Neuronal stem cell (in vitro differentiated cells): ENCODE results near the gene S100PBP. TPM values are rescaled to one million over a fixed set of nuclear protein-coding genes. Genes with fewer than 3 reads are reported as not detected.

ENCODE experiments used
- DNase-seq: peaks from one replicate; pipeline ENCODE4 v3.0.0-alpha.2; 2013; ENCODE audit warnings: low spot score
- H2AFZ ChIP-seq: one replicate; pipeline ENCODE4 v1.6.1; 2013; ENCODE audit warnings: mild to moderate bottlenecking, low read length, inconsistent platforms
- H2AK5ac ChIP-seq: 2 replicates; pipeline ENCODE4 v1.6.1; 2013; ENCODE audit warnings: low read depth, mild to moderate bottlenecking, inconsistent platforms, low read length, moderate library complexity, mixed read lengths
- H2BK120ac ChIP-seq: 2 replicates; pipeline ENCODE4 v1.6.1; 2013; ENCODE audit warnings: low read depth, mild to moderate bottlenecking, inconsistent platforms, low read length, moderate library complexity, mixed read lengths
- H2BK12ac ChIP-seq: one replicate; pipeline ENCODE4 v1.6.1; 2013; ENCODE audit warnings: low read length, inconsistent platforms
- H2BK15ac ChIP-seq: 2 replicates; pipeline ENCODE4 v1.6.1; 2013; ENCODE audit warnings: mild to moderate bottlenecking, low read length, inconsistent platforms, mixed read lengths
- H2BK5ac ChIP-seq: one replicate; pipeline ENCODE4 v1.6.1; 2013; ENCODE audit warnings: inconsistent platforms, mild to moderate bottlenecking, low read length, moderate library complexity
- H3K14ac ChIP-seq: one replicate; pipeline ENCODE4 v1.6.1; 2013; ENCODE audit warnings: low read length, inconsistent platforms
- H3K18ac ChIP-seq: 2 replicates; pipeline ENCODE4 v1.6.1; 2013; ENCODE audit warnings: low read length, inconsistent platforms
- H3K23ac ChIP-seq: 2 replicates; pipeline ENCODE4 v1.6.1; 2013; ENCODE audit warnings: low read depth, mild to moderate bottlenecking, mixed read lengths, low read length, inconsistent platforms; ENCODE audit not compliant: poor library complexity
- H3K27ac ChIP-seq: replicated peaks from 3 replicates; pipeline ENCODE4 v1.5.1; 2013; ENCODE audit warnings: low read length, inconsistent platforms
- H3K27me3 ChIP-seq, 3 experiments: 2 replicates each; pipeline ENCODE4 v1.6.1; 2013; ENCODE audit warnings: low read length in 3 of 3, mild to moderate bottlenecking in 2 of 3, inconsistent platforms in 1 of 3, low read depth in 1 of 3, mixed read lengths in 1 of 3, moderate library complexity in 1 of 3; ENCODE audit not compliant: control insufficient read depth in 3 of 3, insufficient read depth in 3 of 3
- H3K36me3 ChIP-seq, 2 donors: replicated peaks in 1 of 2; 2 replicates each; pipeline ENCODE4 v1.6.1; 2013; ENCODE audit warnings: low read length in 2 of 2; ENCODE audit not compliant: control insufficient read depth in 2 of 2, insufficient read depth in 2 of 2
- H3K4ac ChIP-seq: 2 replicates; pipeline ENCODE4 v1.6.1; 2013; ENCODE audit warnings: inconsistent platforms, mild to moderate bottlenecking, low read length, moderate library complexity
- H3K4me1 ChIP-seq, 2 donors: 1 replicate in 1 of 2; 2 replicates in 1 of 2; pipeline ENCODE4 v1.6.1; 2013; ENCODE audit warnings: low read length in 2 of 2, low read depth in 1 of 2; ENCODE audit not compliant: control insufficient read depth in 2 of 2, insufficient read depth in 1 of 2
- H3K4me2 ChIP-seq: one replicate; pipeline ENCODE4 v1.6.1; 2013; ENCODE audit warnings: mild to moderate bottlenecking, low read length, inconsistent platforms; ENCODE audit not compliant: insufficient read depth, poor library complexity, severe bottlenecking
- H3K4me3 ChIP-seq, 2 donors: 2 replicates each; pipeline ENCODE4 v1.5.1; 2013; ENCODE audit warnings: low read length in 2 of 2, mild to moderate bottlenecking in 2 of 2, inconsistent platforms in 1 of 2, moderate library complexity in 1 of 2
- H3K79me1 ChIP-seq: one replicate; pipeline ENCODE4 v1.6.1; 2013; ENCODE audit warnings: low read depth, mild to moderate bottlenecking, inconsistent platforms, low read length, moderate library complexity
- H3K9ac ChIP-seq: one replicate; pipeline ENCODE4 v1.6.1; 2013; ENCODE audit warnings: mild to moderate bottlenecking, low read depth, low read length, inconsistent platforms; ENCODE audit not compliant: poor library complexity
- H3K9me3 ChIP-seq, 2 donors: replicated peaks in 1 of 2; 2 replicates each; pipeline versions ENCODE3 to v1.6.1; 2013; ENCODE audit warnings: low read length in 2 of 2, mild to moderate bottlenecking in 2 of 2, inconsistent platforms in 1 of 2, low read depth in 1 of 2, mixed read lengths in 1 of 2, moderate library complexity in 1 of 2; ENCODE audit not compliant: control insufficient read depth in 2 of 2, insufficient read depth in 1 of 2
- H4K8ac ChIP-seq: one replicate; pipeline ENCODE4 v1.6.1; 2013; ENCODE audit warnings: low read depth, mild to moderate bottlenecking, inconsistent platforms, low read length, moderate library complexity
- H4K91ac ChIP-seq: one replicate; pipeline ENCODE4 v1.6.1; 2013; ENCODE audit warnings: low read length, low read depth, mild to moderate bottlenecking, inconsistent platforms; ENCODE audit not compliant: poor library complexity
- WGBS, 2 donors: extraction: QIAGEN DNeasy Blood & Tissue Kit; methylation state at CpG; one replicate each; pipeline ENCODE4 v1.1.7; 2013; ENCODE audit warnings: missing lambda C conversion rate in 2 of 2, mixed read lengths in 1 of 2; ENCODE audit not compliant: insufficient read length in 2 of 2, insufficient replicate concordance in 1 of 2; ENCODE audit errors: extremely low coverage in 2 of 2; 5-methylcytosine and 5-hydroxymethylcytosine counted together
- polyA plus RNA-seq, 2 experiments: library from polyadenylated mRNA; stranded (reverse); fragments of 200-250 nt; gene quantifications; one replicate each; pipeline ENCODE4 v1.2.3, GENCODE V29; 2013

Gene S100PBP
- 23.3 TPM for polyA plus RNA-seq (2013, experiment 1 of 2)
- polyA plus RNA-seq (2013, experiment 2 of 2): 25.6 TPM

- Histone ChIP-seq H4K91ac (peak within 1 kb of the TSS; percentile 97), H3K4ac (peak within 1 kb of the TSS; percentile 89), H3K36me3 (peaks cover 3 to 36% of the 10 kb centered on the region in 2 donors), H3K18ac (peak within 1 kb of the TSS; percentile 100), H3K9me3 (no peaks in the 10 kb centered on the region), H2AK5ac (peak within 1 kb of the TSS; percentile 92), H3K14ac (peak within 1 kb of the TSS; percentile 100), H2BK15ac (peak within 1 kb of the TSS; percentile 100), H3K4me1 (peaks cover 4 to 5% of the 10 kb centered on the region in 2 donors), H2AFZ (peak within 1 kb of the TSS; percentile 96), H3K27ac (peak within 1 kb of the TSS; percentile 100), H3K4me2 (peak within 1 kb of the TSS; percentile 77), H3K4me3 (peak within 1 kb of the TSS; percentile 95), H3K27me3 (no peaks in the 10 kb centered on the region), H2BK120ac (peak within 1 kb of the TSS; percentile 98), H3K23ac (peak within 1 kb of the TSS; percentile 99), H3K9ac (peak within 1 kb of the TSS; percentile 100), H2BK12ac (no peak within 1 kb of the TSS), H3K79me1 (peaks cover 4% of the 10 kb centered on the region), H2BK5ac (peak within 1 kb of the TSS; percentile 100), H4K8ac (peak within 1 kb of the TSS; percentile 99)
- peak; percentile 98 for DNase-seq
- WGBS, 2 donors: no CpG with 5 or more reads among the region's 55 CpGs
These were observed at the start of gene S100PBP, which contains the start of gene YARS1 for GRCh38 chr1:32817159-32817814. Gene S100PBP (plus strand): TSS chr1:32817653. CDS start chr1:32826100, 8,447 bp downstream. Gene YARS1 (minus strand): TSS chr1:32817358. CDS start chr1:32817244, 114 bp downstream.

- no peak for DNase-seq
- Histone ChIP-seq H2BK120ac (no peak overlapping the region), H3K79me1 (peaks cover 4% of the 10 kb centered on the region), H3K23ac (no peak overlapping the region), H3K14ac (no peak overlapping the region), H2BK15ac (no peak overlapping the region), H2AK5ac (no peak overlapping the region), H4K8ac (no peak overlapping the region), H3K9ac (no peak overlapping the region), H3K4ac (no peak overlapping the region), H3K27ac (no peak overlapping the region), H4K91ac (no peak overlapping the region), H3K4me3 (no peak overlapping the region), H3K4me2 (no peak overlapping the region), H2BK5ac (no peak overlapping the region), H2AFZ (no peak overlapping the region), H3K18ac (no peak overlapping the region), H3K27me3 (peaks cover 0 to 3% (median 0%) of the 10 kb centered on the region in 3 experiments), H3K9me3 (no peaks in the 10 kb centered on the region), H3K4me1 (peaks cover 14 to 24% of the 10 kb centered on the region in 2 donors), H3K36me3 (peaks cover 15 to 47% of the 10 kb centered on the region in 2 donors), H2BK12ac (no peak overlapping the region)
- WGBS, 2 donors: no CpG with 5 or more reads among the region's 16 CpGs
These were observed 49.2 kb upstream of the S100PBP start for GRCh38 chr1:32768110-32768850.

GRCh38 chr1:32769524-32770220 lies 47.8 kb upstream of the S100PBP start:
- DNase-seq: no peak
- Histone ChIP-seq H3K4me3 (no peak overlapping the region), H3K14ac (no peak overlapping the region), H3K79me1 (peaks cover 4% of the 10 kb centered on the region), H2BK5ac (no peak overlapping the region), H3K4me2 (no peak overlapping the region), H2AFZ (no peak overlapping the region), H2AK5ac (no peak overlapping the region), H3K9me3 (peaks cover 0 to 1% of the 10 kb centered on the region in 2 donors), H3K18ac (peak overlapping the region; percentile 30), H3K27me3 (peaks cover 0 to 3% (median 0%) of the 10 kb centered on the region in 3 experiments), H3K36me3 (peaks cover 24 to 54% of the 10 kb centered on the region in 2 donors), H3K4ac (no peak overlapping the region), H2BK15ac (no peak overlapping the region), H4K91ac (no peak overlapping the region), H2BK120ac (no peak overlapping the region), H4K8ac (no peak overlapping the region), H3K9ac (peak overlapping the region; percentile 36), H3K23ac (no peak overlapping the region), H2BK12ac (no peak overlapping the region), H3K4me1 (peaks cover 14 to 28% of the 10 kb centered on the region in 2 donors), H3K27ac (no peak overlapping the region)
- no CpG with 5 or more reads among the region's 32 CpGs for WGBS, 2 donors
